Heart right ventricle (tissue), 16 donors: ENCODE data around the gene SLC12A6. TPM values are rescaled to one million over a fixed set of nuclear protein-coding genes. Genes with fewer than 3 reads are reported as not detected.

ENCODE experiments used
- ATAC-seq, 8 donors: fragments of 200-7000 bp; cut with Tn5 transposase; one replicate each; pipeline ENCODE4 v1.9.1; 2020; ENCODE audit warnings: mild to moderate bottlenecking in 8 of 8, moderate library complexity in 8 of 8, moderate number of reproducible peaks in 1 of 8
- DNase-seq, 2 donors: peaks; one replicate each; pipeline ENCODE4 v3.0.0-alpha.2; 2020
- H3K27ac ChIP-seq, 10 donors: fragments of 200-600 bp; sonication (generic) in 2 of 10; one replicate each; pipeline versions ENCODE4 v1.5.0 to v1.8.0; 2020 to 2022; ENCODE audit warnings: mild to moderate bottlenecking in 3 of 10
- H3K27me3 ChIP-seq, 7 donors: fragments of 200-600 bp; one replicate each; pipeline ENCODE4 v1.8.0; 2021 to 2022; ENCODE audit warnings: mild to moderate bottlenecking in 2 of 7
- H3K36me3 ChIP-seq, 9 donors: fragments of 200-600 bp; sonication (generic) in 1 of 9; one replicate each; pipeline versions ENCODE4 v1.5.0 to v1.8.0; 2020 to 2022; ENCODE audit warnings: mild to moderate bottlenecking in 2 of 9
- H3K4me1 ChIP-seq, 9 donors: fragments of 200-600 bp; sonication (generic) in 1 of 9; one replicate each; pipeline versions ENCODE4 v1.5.0 to v1.8.0; 2020 to 2022; ENCODE audit warnings: mild to moderate bottlenecking in 4 of 9
- H3K4me3 ChIP-seq, 10 donors: fragments of 200-600 bp; sonication (generic) in 2 of 10; one replicate each; pipeline versions ENCODE4 v1.5.0 to v1.8.0; 2020 to 2022; ENCODE audit warnings: mild to moderate bottlenecking in 7 of 10, moderate library complexity in 2 of 10
- H3K9me3 ChIP-seq, 11 donors: fragments of 200-600 bp in 10 of 11; sonication (generic) in 2 of 11; one replicate each; pipeline versions ENCODE4 v1.5.0 to v1.8.0; 2013 to 2022; ENCODE audit warnings: mild to moderate bottlenecking in 2 of 11, control low read depth in 1 of 11, moderate library complexity in 1 of 11
- WGBS, 2 donors: extraction: QIAGEN DNeasy Blood & Tissue Kit; methylation state at CpG; one replicate each; pipeline ENCODE4 v1.1.7; 2013; ENCODE audit warnings: inconsistent platforms in 1 of 2; 5-methylcytosine and 5-hydroxymethylcytosine counted together
- intact Hi-C, 10 donors: fragments of 100-400 bp; cut with DNase I; formaldehyde crosslinking; loops; one replicate each; pipeline versions ENCODE4 v1.11.1 to v1.14.2; 2022
- polyA plus RNA-seq, 2 donors: library from polyadenylated mRNA; stranded (reverse); fragments of 200-250 nt; gene quantifications; one replicate each; pipeline ENCODE4 v1.2.3, GENCODE V29; 2013
- total RNA-seq, 10 donors: library from RNA; stranded (reverse); fragmentation: NEBNext Ultra II Directional in 3 of 10; extraction: Animal tissue kit (Norgen Biotek cat#: 25700) in 3 of 10; gene quantifications; one replicate each; pipeline versions ENCODE4 v1.2.1 to v1.2.4, GENCODE V29; 2021 to 2023
- TF ChIP-seq, protein P1 (sequence below), 9 donors: fragments of 200-600 bp; sonication (generic) in 2 of 9; IDR thresholded peaks; one replicate each; pipeline versions ENCODE4 v1.5.0 to v1.8.0; 2021 to 2022; ENCODE audit warnings: antibody characterized with exemption in 9 of 9, mild to moderate bottlenecking in 5 of 9, moderate library complexity in 1 of 9
- donor health status: Arrhythmogenic right ventricular cardiomyopathy.
- donor health status: ischemic (EF 13 %, LVEDD 7.1; RV severe dilation, severe dysfunction).
- donor health status: healthy with polysubstance abuse.
- donor health status: DM: no; HTN: yes; CAD: no.
- donor health status: DM: no; HTN: no; CAD: no.
- donor health status: ischemic (EF 25% LVEDD 6.9; RV normal size, moderate dysfunction).
- donor health status: ischemic (EF 25% LVEDD 5.7; RV mildly dilated, moderate dysfunction).
- donor health status: healthy.
- donor health status: DM: yes; HTN: yes; CAD: no.
- donor health status: Ischemic cardiomyopathy.
- donor health status: ischemic (EF 35%, LVEDD 5.7; RV mildly dilated, moderate dysfunction).
- donor health status: nonischemic (EF 11% LVEDD 7.7; RV severe dilation, severe dysfunction).
- donor health status: DM: yes; HTN: yes; CAD: no.
- donor health status: PGD.
- donor health status: ischemic (EF 29% LVEDD 5.4; RV normal size, mild dysfunction).
- donor health status: nonischemic (EF 23%, LVEDD 6.1; RV moderate dilation, normal function).

The SLC12A6 gene
- total and polyA plus RNA-seq, 12 donors, result 3.4 to 33.6 (median 24.3) TPM

- WGBS, 2 donors, result 69 to 84% methylated on average over 2 of the region's 2 CpGs
- Histone ChIP-seq H3K4me1 (peaks cover 0 to 31% (median 6%) of the 10 kb centered on the region in 9 donors), H3K27me3 (no peaks in the 10 kb centered on the region), H3K9me3 (no peaks in the 10 kb centered on the region), H3K4me3 (no peak overlapping the region), H3K36me3 (peaks cover 0 to 71% (median 21%) of the 10 kb centered on the region in 9 donors), H3K27ac (peak overlapping the region in 6 of 10 donors; percentile 39 to 78 (median 62))
- DNase-seq, result no peak
- TF ChIP-seq, protein P1, sequence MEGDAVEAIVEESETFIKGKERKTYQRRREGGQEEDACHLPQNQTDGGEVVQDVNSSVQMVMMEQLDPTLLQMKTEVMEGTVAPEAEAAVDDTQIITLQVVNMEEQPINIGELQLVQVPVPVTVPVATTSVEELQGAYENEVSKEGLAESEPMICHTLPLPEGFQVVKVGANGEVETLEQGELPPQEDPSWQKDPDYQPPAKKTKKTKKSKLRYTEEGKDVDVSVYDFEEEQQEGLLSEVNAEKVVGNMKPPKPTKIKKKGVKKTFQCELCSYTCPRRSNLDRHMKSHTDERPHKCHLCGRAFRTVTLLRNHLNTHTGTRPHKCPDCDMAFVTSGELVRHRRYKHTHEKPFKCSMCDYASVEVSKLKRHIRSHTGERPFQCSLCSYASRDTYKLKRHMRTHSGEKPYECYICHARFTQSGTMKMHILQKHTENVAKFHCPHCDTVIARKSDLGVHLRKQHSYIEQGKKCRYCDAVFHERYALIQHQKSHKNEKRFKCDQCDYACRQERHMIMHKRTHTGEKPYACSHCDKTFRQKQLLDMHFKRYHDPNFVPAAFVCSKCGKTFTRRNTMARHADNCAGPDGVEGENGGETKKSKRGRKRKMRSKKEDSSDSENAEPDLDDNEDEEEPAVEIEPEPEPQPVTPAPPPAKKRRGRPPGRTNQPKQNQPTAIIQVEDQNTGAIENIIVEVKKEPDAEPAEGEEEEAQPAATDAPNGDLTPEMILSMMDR (IDR thresholded peaks at IDR 0.05), result no peak
- no peak for ATAC-seq
- intact Hi-C loops, result loop anchor here in 2 of 10 donors (5.0 to 10.0 kb wide), 2 partner anchors 77 to 79 kb away; partner anchors contain the start of gene SLC12A6 (in 2 of the 2)
Measured at GRCh38 chr15:34258151-34258550, 79.4 kb downstream of the SLC12A6 start.

DNA sequence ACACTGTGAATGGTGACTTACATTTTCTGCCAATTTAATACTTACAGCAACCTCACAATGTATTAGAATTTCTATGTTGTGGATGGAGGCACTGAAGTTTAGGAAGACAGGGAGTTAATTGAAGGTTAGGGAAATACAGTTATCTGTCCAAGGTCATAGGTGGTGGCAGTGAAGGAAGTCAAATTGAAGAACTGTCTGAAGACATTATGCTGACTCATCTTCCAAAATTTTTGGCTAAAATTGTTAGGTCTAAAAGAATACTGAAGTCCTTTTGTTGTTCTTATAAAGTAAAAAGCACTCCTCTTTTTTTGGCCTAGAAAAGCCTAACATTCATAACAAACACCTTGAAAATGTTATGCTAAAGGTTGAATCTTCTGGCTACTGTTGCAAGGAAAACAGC lies 85.0 kb downstream of the SLC12A6 start:
- peaks cover 0 to 100% (median 53%) of the 10 kb centered on the region in 9 donors for H3K36me3 ChIP-seq
- ATAC-seq, result no peak

DNA sequence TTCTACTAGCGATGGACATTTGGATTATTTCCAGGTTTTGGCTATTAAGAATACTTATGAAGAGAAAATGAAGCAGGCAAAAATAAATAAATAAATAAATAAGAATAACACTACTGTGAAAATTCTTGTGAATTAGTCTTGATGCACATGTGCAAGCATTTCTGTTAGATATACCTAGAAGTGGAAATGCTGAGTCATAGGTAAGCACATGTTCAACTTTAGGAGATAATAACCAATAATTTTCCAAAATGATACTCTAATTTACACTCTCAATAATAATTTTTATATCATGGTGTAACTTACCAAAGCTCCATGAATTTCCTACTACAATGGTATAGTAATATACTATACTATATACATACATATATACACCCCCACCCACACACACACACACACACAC lies 89.4 kb downstream of the SLC12A6 start:
- no peak for ATAC-seq
- no peaks in the 10 kb centered on the region for H3K27me3 ChIP-seq
- no peaks in the 10 kb centered on the region for H3K9me3 ChIP-seq
- TF ChIP-seq, protein P1 (IDR thresholded peaks at IDR 0.05), result no peak
- intact Hi-C loops, result loop anchor here in 5 of 10 donors (5.0 to 10.0 kb wide), 3 partner anchors 117 to 337 kb away; partner anchors contain the start of genes LPCAT4 (in 4 of the 5) and GOLGA8B (in 2 of the 5)
- no peak overlapping the region for H3K27ac ChIP-seq
- H3K36me3 ChIP-seq, result peaks cover 0 to 99% (median 49%) of the 10 kb centered on the region in 9 donors
- WGBS, 2 donors, result 96 to 98% methylated on average over 1 of the region's 1 CpG
- no peak overlapping the region for H3K4me3 ChIP-seq
- H3K4me1 ChIP-seq, result peaks cover 0 to 6% (median 0%) of the 10 kb centered on the region in 9 donors
- DNase-seq, result no peak

More for the DNA sequence above, 85.0 kb downstream of the SLC12A6 start:
- H3K27ac ChIP-seq, result peak overlapping the region in 1 of 10 donors; percentile 24
- H3K27me3 ChIP-seq, result no peaks in the 10 kb centered on the region
- intact Hi-C loops, result loop anchor here in 1 of 10 donors (10.0 kb wide), 1 partner anchor 82 kb away; the partner anchor contains the start of gene SLC12A6
- no peak for DNase-seq
- TF ChIP-seq, protein P1 (IDR thresholded peaks at IDR 0.05), result no peak
- no peak overlapping the region for H3K4me3 ChIP-seq
- peaks cover 0 to 11% (median 0%) of the 10 kb centered on the region in 9 donors for H3K4me1 ChIP-seq
- no peaks in the 10 kb centered on the region for H3K9me3 ChIP-seq

DNA sequence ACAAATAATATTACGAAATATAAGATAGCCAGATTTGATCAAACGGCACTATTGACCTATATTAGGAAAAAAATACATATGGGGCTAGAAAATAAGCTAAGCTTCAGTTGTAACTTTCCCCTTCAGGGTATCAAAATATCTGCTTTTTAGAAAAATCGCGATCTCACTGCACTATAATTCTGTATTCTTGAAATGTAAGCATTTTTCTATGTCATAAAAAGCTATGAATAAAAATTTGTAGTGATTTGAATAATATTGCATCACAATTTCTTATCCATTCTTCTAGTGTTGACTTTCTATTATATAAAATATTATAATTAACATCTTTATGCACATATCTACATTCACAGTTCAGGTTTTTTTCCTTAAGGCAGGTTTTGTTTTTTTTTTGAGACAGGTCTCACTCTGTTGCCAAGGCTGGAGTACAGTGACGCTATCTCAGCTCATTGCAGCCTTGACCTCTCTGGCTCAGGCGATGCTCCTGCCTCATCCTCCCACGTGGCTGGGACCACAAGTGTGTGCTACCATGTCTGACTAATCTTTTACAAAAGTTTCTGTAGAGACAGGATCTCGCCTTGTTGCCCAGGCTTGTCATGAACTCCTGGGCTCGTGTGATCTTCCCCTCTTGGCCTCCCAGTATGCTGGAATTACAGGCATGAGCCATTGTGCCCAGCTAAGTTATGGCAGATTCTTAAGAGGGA lies 91.2 kb downstream of the SLC12A6 start:
- Histone ChIP-seq H3K36me3 (peaks cover 0 to 96% (median 37%) of the 10 kb centered on the region in 9 donors), H3K27ac (no peak overlapping the region), H3K4me3 (no peak overlapping the region), H3K9me3 (no peaks in the 10 kb centered on the region), H3K27me3 (no peaks in the 10 kb centered on the region), H3K4me1 (no peaks in the 10 kb centered on the region)
- WGBS, 2 donors, result 84 to 85% methylated on average over 9 of the region's 9 CpGs
- TF ChIP-seq, protein P1 (IDR thresholded peaks at IDR 0.05), result no peak
- DNase-seq (no peak), ATAC-seq (no peak)
- intact Hi-C loops, result loop anchor here in 5 of 10 donors (5.0 to 10.0 kb wide), 3 partner anchors 118 to 338 kb away; partner anchors contain the start of genes LPCAT4 (in 4 of the 5) and GOLGA8B (in 2 of the 5)
